Thymus (tissue), 11 donors: Measurements from ENCODE around the gene CPB1. TPM values are rescaled to one million over a fixed set of nuclear protein-coding genes. Genes with fewer than 3 reads are reported as not detected.

Experiments used
- DNase-seq, 9 donors: peaks; one replicate each; pipeline ENCODE4 v3.0.0-alpha.2; 2013; ENCODE audit warnings: low spot score in 9 of 9, low read depth in 6 of 9, missing footprints in 1 of 9
- H3K27ac ChIP-seq, 2 donors: one replicate each; pipeline ENCODE4 v1.5.1; 2013; ENCODE audit warnings: control low read depth in 1 of 2, low read depth in 1 of 2, low read length in 1 of 2, mild to moderate bottlenecking in 1 of 2, moderate library complexity in 1 of 2
- H3K27me3 ChIP-seq, 2 donors: one replicate each; pipeline ENCODE4 v1.5.1; 2013; ENCODE audit warnings: low read length in 1 of 2; ENCODE audit not compliant: control insufficient read depth in 2 of 2, insufficient read depth in 1 of 2
- H3K36me3 ChIP-seq, 2 donors: one replicate each; pipeline ENCODE4 v1.5.1; 2013; ENCODE audit warnings: low read length in 1 of 2, mild to moderate bottlenecking in 1 of 2, moderate library complexity in 1 of 2; ENCODE audit not compliant: control insufficient read depth in 2 of 2, insufficient read depth in 2 of 2
- H3K4me1 ChIP-seq, 2 donors: one replicate each; pipeline ENCODE4 v1.5.1; 2013; ENCODE audit warnings: low read length in 2 of 2; ENCODE audit not compliant: control insufficient read depth in 2 of 2, insufficient read depth in 2 of 2
- H3K4me3 ChIP-seq, 2 donors: one replicate each; pipeline ENCODE4 v1.5.1; 2013; ENCODE audit warnings: low read length in 2 of 2, control low read depth in 1 of 2, mild to moderate bottlenecking in 1 of 2
- H3K9me3 ChIP-seq, 2 donors: one replicate each; pipeline ENCODE4 v1.5.1; 2013; ENCODE audit warnings: low read length in 1 of 2, mild to moderate bottlenecking in 1 of 2; ENCODE audit not compliant: control insufficient read depth in 2 of 2, insufficient read depth in 1 of 2
- WGBS: extraction: QIAGEN DNeasy Blood & Tissue Kit; methylation state at CpG from one replicate; pipeline ENCODE4 v1.1.7; 2013; 5-methylcytosine and 5-hydroxymethylcytosine counted together
- polyA plus RNA-seq: library from polyadenylated mRNA; stranded (reverse); fragments of 200-250 nt; gene quantifications from one replicate; pipeline ENCODE4 v1.2.3, GENCODE V29; 2013
- total RNA-seq: library from RNA; stranded (reverse); fragments of 120-200 nt; gene quantifications from one replicate; pipeline ENCODE4 v1.2.4, GENCODE V29; 2013
- donor health status: healthy.

CPB1 gene
- total and polyA plus RNA-seq, 2 donors, result 0.28 to 0.71 TPM

GRCh38 chr3:148823026-148823425 is 4.6 kb upstream of the CPB1 start:
- Histone ChIP-seq H3K4me1 (no peaks in the 10 kb centered on the region), H3K27ac (no peak overlapping the region), H3K27me3 (no peaks in the 10 kb centered on the region), H3K36me3 (no peaks in the 10 kb centered on the region), H3K4me3 (no peak overlapping the region), H3K9me3 (no peaks in the 10 kb centered on the region)
- DNase-seq, result no peak
- WGBS, result 76% methylated on average over 1 of the region's 1 CpG

GRCh38 chr3:148825476-148825875 is 2.1 kb upstream of the CPB1 start:
- no peak overlapping the region for H3K27ac ChIP-seq
- DNase-seq, result no peak
- no peaks in the 10 kb centered on the region for H3K36me3 ChIP-seq
- no peak overlapping the region for H3K4me3 ChIP-seq
- no peaks in the 10 kb centered on the region for H3K9me3 ChIP-seq
- H3K4me1 ChIP-seq, result no peaks in the 10 kb centered on the region
- 94% methylated on average over 3 of the region's 3 CpGs for WGBS
- no peaks in the 10 kb centered on the region for H3K27me3 ChIP-seq

- H3K4me3 ChIP-seq, result no peak overlapping the region
- no peak overlapping the region for H3K27ac ChIP-seq
- no peaks in the 10 kb centered on the region for H3K4me1 ChIP-seq
- no peaks in the 10 kb centered on the region for H3K27me3 ChIP-seq
- WGBS, result 58% methylated on average over 4 of the region's 4 CpGs
- no peaks in the 10 kb centered on the region for H3K36me3 ChIP-seq
- no peak for DNase-seq
- no peaks in the 10 kb centered on the region for H3K9me3 ChIP-seq
Measured at GRCh38 chr3:148828136-148828690, 602 bp downstream of the CPB1 start.

- DNase-seq, result no peak
- 81% methylated on average over 3 of the region's 3 CpGs for WGBS
- no peaks in the 10 kb centered on the region for H3K4me1 ChIP-seq
- H3K4me3 ChIP-seq, result no peak overlapping the region
- H3K36me3 ChIP-seq, result no peaks in the 10 kb centered on the region
- no peaks in the 10 kb centered on the region for H3K9me3 ChIP-seq
- H3K27me3 ChIP-seq, result no peaks in the 10 kb centered on the region
- no peak overlapping the region for H3K27ac ChIP-seq
Measured at GRCh38 chr3:148829926-148830325, 2.3 kb downstream of the CPB1 start.

- no peaks in the 10 kb centered on the region for H3K27me3 ChIP-seq
- H3K4me1 ChIP-seq, result no peaks in the 10 kb centered on the region
- WGBS, result 96% methylated on average over 3 of the region's 3 CpGs
- no peak overlapping the region for H3K27ac ChIP-seq
- H3K4me3 ChIP-seq, result no peak overlapping the region
- no peak for DNase-seq
- H3K9me3 ChIP-seq, result no peaks in the 10 kb centered on the region
- no peaks in the 10 kb centered on the region for H3K36me3 ChIP-seq
Measured at GRCh38 chr3:148833223-148833622, 5.6 kb downstream of the CPB1 start.

GRCh38 chr3:148839805-148840204 is 12.2 kb downstream of the CPB1 start:
- no peaks in the 10 kb centered on the region for H3K9me3 ChIP-seq
- H3K27ac ChIP-seq, result no peak overlapping the region
- no peaks in the 10 kb centered on the region for H3K4me1 ChIP-seq
- no peak for DNase-seq
- no peaks in the 10 kb centered on the region for H3K36me3 ChIP-seq
- H3K4me3 ChIP-seq, result no peak overlapping the region
- H3K27me3 ChIP-seq, result no peaks in the 10 kb centered on the region

GRCh38 chr3:148840451-148840850 is 12.8 kb downstream of the CPB1 start:
- no peaks in the 10 kb centered on the region for H3K4me1 ChIP-seq
- 90% methylated on average over 4 of the region's 4 CpGs for WGBS
- no peak overlapping the region for H3K4me3 ChIP-seq
- H3K9me3 ChIP-seq, result no peaks in the 10 kb centered on the region
- H3K36me3 ChIP-seq, result no peaks in the 10 kb centered on the region
- no peak for DNase-seq
- H3K27me3 ChIP-seq, result no peaks in the 10 kb centered on the region
- H3K27ac ChIP-seq, result no peak overlapping the region

GRCh38 chr3:148845756-148846395 is 18.3 kb downstream of the CPB1 start:
- no peak overlapping the region for H3K4me3 ChIP-seq
- H3K4me1 ChIP-seq, result no peaks in the 10 kb centered on the region
- H3K27me3 ChIP-seq, result no peaks in the 10 kb centered on the region
- DNase-seq, result no peak
- no peaks in the 10 kb centered on the region for H3K36me3 ChIP-seq
- H3K9me3 ChIP-seq, result no peaks in the 10 kb centered on the region
- H3K27ac ChIP-seq, result no peak overlapping the region
- WGBS, result 93% methylated on average over 2 of the region's 2 CpGs

- no peaks in the 10 kb centered on the region for H3K4me1 ChIP-seq
- 99% methylated on average over 1 of the region's 1 CpG for WGBS
Measured at GRCh38 chr3:148847351-148847750, 19.7 kb downstream of the CPB1 start.

More at GRCh38 chr3:148847351-148847750, 19.7 kb downstream of the CPB1 start:
- Histone ChIP-seq H3K4me3 (no peak overlapping the region), H3K27me3 (no peaks in the 10 kb centered on the region), H3K9me3 (no peaks in the 10 kb centered on the region), H3K36me3 (no peaks in the 10 kb centered on the region), H3K27ac (no peak overlapping the region)
- DNase-seq, result no peak
